Dermis microvascular lymphatic vessel endothelial cell (primary cell): ENCODE measurements around the gene DNAAF9. TPM values are rescaled to one million over a fixed set of nuclear protein-coding genes. Genes with fewer than 3 reads are reported as not detected.
A peak's percentile ranks its signal among the peaks of the same experiment; 100 is the strongest.

Source experiments
- DNase-seq, 2 donors: peaks; one replicate each; pipeline versions ENCODE4 v3.0.0 to v3.0.0-alpha.2; 2010; ENCODE audit warnings: low read depth in 2 of 2
- total RNA-seq: library from RNA; depleted of rRNA; stranded (reverse); fragments of >200 nt; gene quantifications from 2 replicates; pipeline ENCODE4 v1.2.1, GENCODE V29; 2014

The DNAAF9 gene
- total RNA-seq, 1 donor from 2014 or later: 10.5 TPM

GRCh38 chr20:3412600-3413392 lies 5.3 kb upstream of the DNAAF9 start:
- DNase-seq: no peak

GRCh38 chr20:3410464-3410863 lies 3.0 kb upstream of the DNAAF9 start:
- DNase-seq: no peak

GRCh38 chr20:3409417-3409816 lies 1.9 kb upstream of the DNAAF9 start:
- DNase-seq: no peak

GRCh38 chr20:3407771-3408637 lies 535 bp upstream of the DNAAF9 start:
- DNase-seq: peak; percentile 50 to 80

- DNase-seq: peak in 1 of 2 donors; percentile 33
Measured at GRCh38 chr20:3406481-3407039, 909 bp downstream of the DNAAF9 start.

- DNase-seq: no peak
Measured at GRCh38 chr20:3405696-3406358, 1.6 kb downstream of the DNAAF9 start.

GRCh38 chr20:3405139-3405538 lies 2.3 kb downstream of the DNAAF9 start:
- no peak for DNase-seq

- DNase-seq: peak in 1 of 2 donors; percentile 48
Measured at GRCh38 chr20:3404402-3404801, 3.1 kb downstream of the DNAAF9 start.

- no peak for DNase-seq
Measured at GRCh38 chr20:3403741-3404140, 3.7 kb downstream of the DNAAF9 start.

- DNase-seq: no peak
Measured at GRCh38 chr20:3402453-3402852, 5.0 kb downstream of the DNAAF9 start.

GRCh38 chr20:3400260-3401155 lies 7.0 kb downstream of the DNAAF9 start:
- DNase-seq: no peak

GRCh38 chr20:3398681-3399252 lies 8.7 kb downstream of the DNAAF9 start:
- peak in 1 of 2 donors; percentile 14 for DNase-seq

- no peak for DNase-seq
Measured at GRCh38 chr20:3396492-3396891, 11.0 kb downstream of the DNAAF9 start.

- DNase-seq: no peak
Measured at GRCh38 chr20:3392756-3393155, 14.7 kb downstream of the DNAAF9 start.

- no peak for DNase-seq
Measured at GRCh38 chr20:3390759-3391425, 16.6 kb downstream of the DNAAF9 start.

- no peak for DNase-seq
Measured at GRCh38 chr20:3383878-3384495, 23.5 kb downstream of the DNAAF9 start.

- DNase-seq: no peak
Measured at GRCh38 chr20:3382836-3383235, 24.6 kb downstream of the DNAAF9 start.

GRCh38 chr20:3380228-3381070 lies 27.0 kb downstream of the DNAAF9 start:
- no peak for DNase-seq
